ENCODE measurements around the gene EDN2. TPM values are rescaled to one million over a fixed set of nuclear protein-coding genes. Genes with fewer than 3 reads are reported as not detected.

Gene EDN2
- total and polyA plus RNA-seq, 4 donors = 0.10 to 0.13 TPM; not detected in 2

DNA sequence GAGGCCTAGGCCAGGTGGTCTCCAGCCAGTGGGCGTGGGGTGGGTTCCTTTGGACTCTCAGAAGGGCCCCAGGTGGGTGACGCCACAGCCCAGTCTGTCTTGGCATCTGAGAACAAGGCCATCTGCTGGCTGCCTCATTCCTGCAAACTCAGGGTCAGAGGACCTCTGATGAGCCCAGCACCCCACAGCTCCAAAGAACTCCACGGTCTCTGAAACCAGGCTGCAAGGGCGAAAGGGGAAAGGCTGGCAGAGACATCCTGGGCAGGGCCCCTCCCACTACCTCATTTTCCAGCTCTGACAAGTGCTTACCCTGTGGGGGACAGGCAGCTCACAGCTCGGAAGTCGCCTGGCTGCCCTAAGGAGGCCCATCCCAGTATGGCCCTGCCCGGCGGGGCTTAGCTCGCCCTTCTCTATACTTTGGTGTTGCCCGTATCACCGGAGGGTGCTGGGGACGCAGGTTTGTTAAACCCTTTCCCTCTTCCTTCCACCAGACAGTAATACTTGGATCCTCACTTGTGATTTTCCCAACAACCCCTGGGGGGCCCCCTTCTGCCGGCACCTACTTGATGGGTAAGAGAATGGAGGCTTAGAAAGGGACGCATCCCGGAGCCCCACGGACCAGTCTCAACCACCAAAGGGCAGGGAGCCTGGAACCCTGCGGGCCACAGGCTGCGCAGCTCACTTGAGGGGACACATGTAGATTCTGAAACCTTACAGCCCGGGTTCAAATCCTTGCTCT is 10.9 kb upstream of the EDN2 start:
- H3K27ac ChIP-seq (ENCODE audit: low read depth in 1 of 2, low read length in 2 of 2) = no peak overlapping the region
- peaks cover 0 to 2% (median 0%) of the 10 kb centered on the region in 4 donors for H3K27me3 ChIP-seq (ENCODE audit: control insufficient read depth in 4 of 4, insufficient read depth in 4 of 4, low read length in 3 of 4)
- TF ChIP-seq RAD21 (IDR thresholded peaks at IDR 0.05) = no peak
- TF ChIP-seq TAF1 (conservative IDR thresholded peaks at IDR 0.05) = no peak
- TF ChIP-seq SP1 (IDR thresholded peaks at IDR 0.05) = no peak
- no peak overlapping the region for H3K9ac ChIP-seq (ENCODE audit: low read depth in 1 of 2, low read length in 2 of 2)
- no peak for DNase-seq (ENCODE audit: low spot score)
- no peak overlapping the region for H3K4me3 ChIP-seq (ENCODE audit: low read depth in 1 of 3, low read length in 3 of 3)
- no peaks in the 10 kb centered on the region for H3K9me3 ChIP-seq (ENCODE audit: control insufficient read depth in 4 of 4, low read length in 3 of 4)
- H3K4me1 ChIP-seq (ENCODE audit: control insufficient read depth in 4 of 4, insufficient read depth in 4 of 4, low read length in 3 of 4) = peaks cover 3 to 7% (median 5%) of the 10 kb centered on the region in 4 donors
- WGBS = 56% methylated on average over 19 of the region's 19 CpGs
- H3K36me3 ChIP-seq (ENCODE audit: control insufficient read depth in 4 of 4, insufficient read depth in 3 of 4, low read depth in 1 of 4, low read length in 3 of 4) = no peaks in the 10 kb centered on the region

DNA sequence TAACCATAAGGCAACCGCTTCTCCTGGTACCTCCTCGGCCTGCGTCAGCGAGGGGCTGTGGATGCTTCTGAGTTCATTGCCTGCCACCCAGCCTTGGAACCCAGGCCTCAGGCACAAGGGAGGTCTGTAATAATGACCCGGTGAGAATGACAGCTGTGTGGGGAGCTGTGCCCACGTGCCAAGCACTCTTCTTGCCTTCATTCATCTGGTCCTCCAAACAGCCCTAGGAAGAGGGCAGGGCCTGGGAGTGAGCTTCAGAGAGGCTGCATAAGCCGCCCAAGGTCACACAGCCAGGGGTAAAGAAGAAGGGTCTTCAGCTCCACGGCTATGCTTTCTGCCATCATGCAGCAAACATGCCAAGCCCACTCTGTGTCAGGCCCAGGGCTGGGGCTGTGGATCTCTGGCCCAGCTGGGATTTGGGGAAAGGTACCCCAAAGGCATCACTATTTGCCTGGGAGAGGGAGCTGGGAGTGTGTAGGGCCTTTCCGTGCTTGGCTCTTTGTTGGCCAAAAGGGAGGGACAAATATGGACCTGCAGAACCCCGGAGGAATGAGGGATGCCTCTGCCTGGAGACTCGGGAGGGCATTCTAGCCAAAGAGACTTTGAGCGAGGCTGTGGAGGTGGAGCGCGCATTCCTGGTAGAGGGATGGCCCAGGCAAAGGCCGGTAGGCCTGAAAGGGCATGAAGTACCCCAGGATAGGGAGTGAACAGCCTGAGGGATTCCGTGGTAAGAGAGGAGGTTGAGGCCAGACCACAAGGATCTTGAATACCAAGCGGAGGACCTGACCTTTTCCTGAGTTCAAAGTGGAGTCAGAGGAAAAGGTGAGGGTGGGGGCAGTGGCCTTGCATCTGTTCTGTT is 10.1 kb upstream of the EDN2 start:
- 83% methylated on average over 17 of the region's 17 CpGs for WGBS
- Histone ChIP-seq H3K9ac (ENCODE audit: low read depth in 1 of 2, low read length in 2 of 2) (no peak overlapping the region), H3K4me3 (ENCODE audit: low read depth in 1 of 3, low read length in 3 of 3) (no peak overlapping the region), H3K4me1 (ENCODE audit: control insufficient read depth in 4 of 4, insufficient read depth in 4 of 4, low read length in 3 of 4) (peaks cover 3 to 7% (median 5%) of the 10 kb centered on the region in 4 donors), H3K36me3 (ENCODE audit: control insufficient read depth in 4 of 4, insufficient read depth in 3 of 4, low read depth in 1 of 4, low read length in 3 of 4) (no peaks in the 10 kb centered on the region), H3K9me3 (ENCODE audit: control insufficient read depth in 4 of 4, low read length in 3 of 4) (no peaks in the 10 kb centered on the region), H3K27me3 (ENCODE audit: control insufficient read depth in 4 of 4, insufficient read depth in 4 of 4, low read length in 3 of 4) (no peaks in the 10 kb centered on the region), H3K27ac (ENCODE audit: low read depth in 1 of 2, low read length in 2 of 2) (no peak overlapping the region)
- no peak for DNase-seq (ENCODE audit: low spot score)
- TF ChIP-seq, protein P1, sequence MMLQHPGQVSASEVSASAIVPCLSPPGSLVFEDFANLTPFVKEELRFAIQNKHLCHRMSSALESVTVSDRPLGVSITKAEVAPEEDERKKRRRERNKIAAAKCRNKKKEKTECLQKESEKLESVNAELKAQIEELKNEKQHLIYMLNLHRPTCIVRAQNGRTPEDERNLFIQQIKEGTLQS (IDR thresholded peaks at IDR 0.05) = no peak
- TF ChIP-seq, protein P2, sequence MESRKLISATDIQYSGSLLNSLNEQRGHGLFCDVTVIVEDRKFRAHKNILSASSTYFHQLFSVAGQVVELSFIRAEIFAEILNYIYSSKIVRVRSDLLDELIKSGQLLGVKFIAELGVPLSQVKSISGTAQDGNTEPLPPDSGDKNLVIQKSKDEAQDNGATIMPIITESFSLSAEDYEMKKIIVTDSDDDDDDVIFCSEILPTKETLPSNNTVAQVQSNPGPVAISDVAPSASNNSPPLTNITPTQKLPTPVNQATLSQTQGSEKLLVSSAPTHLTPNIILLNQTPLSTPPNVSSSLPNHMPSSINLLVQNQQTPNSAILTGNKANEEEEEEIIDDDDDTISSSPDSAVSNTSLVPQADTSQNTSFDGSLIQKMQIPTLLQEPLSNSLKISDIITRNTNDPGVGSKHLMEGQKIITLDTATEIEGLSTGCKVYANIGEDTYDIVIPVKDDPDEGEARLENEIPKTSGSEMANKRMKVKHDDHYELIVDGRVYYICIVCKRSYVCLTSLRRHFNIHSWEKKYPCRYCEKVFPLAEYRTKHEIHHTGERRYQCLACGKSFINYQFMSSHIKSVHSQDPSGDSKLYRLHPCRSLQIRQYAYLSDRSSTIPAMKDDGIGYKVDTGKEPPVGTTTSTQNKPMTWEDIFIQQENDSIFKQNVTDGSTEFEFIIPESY (IDR thresholded peaks at IDR 0.05) = no peak
- TF ChIP-seq SP1 (IDR thresholded peaks at IDR 0.05) (no peak), FOXA2 (IDR thresholded peaks at IDR 0.05) (no peak), HNF4G (IDR thresholded peaks at IDR 0.05) (no peak), YY1 (IDR thresholded peaks at IDR 0.05) (no peak), GABPA (IDR thresholded peaks at IDR 0.05 in 1 of 2, conservative IDR thresholded peaks at IDR 0.05 in 1 of 2) (no peak), HNF4A (conservative IDR thresholded peaks at IDR 0.05) (no peak), RXRA (IDR thresholded peaks at IDR 0.05) (no peak), JUND (IDR thresholded peaks at IDR 0.05) (no peak), NR2F2 (IDR thresholded peaks at IDR 0.05) (no peak), FOXA1 (IDR thresholded peaks at IDR 0.05) (no peak), EGR1 (IDR thresholded peaks at IDR 0.05; ENCODE audit: low read depth in 2 of 2) (no peak), TAF1 (conservative IDR thresholded peaks at IDR 0.05) (no peak)
- TF ChIP-seq, protein P3, sequence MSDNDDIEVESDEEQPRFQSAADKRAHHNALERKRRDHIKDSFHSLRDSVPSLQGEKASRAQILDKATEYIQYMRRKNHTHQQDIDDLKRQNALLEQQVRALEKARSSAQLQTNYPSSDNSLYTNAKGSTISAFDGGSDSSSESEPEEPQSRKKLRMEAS (IDR thresholded peaks at IDR 0.05) = no peak
- TF ChIP-seq, protein P4, sequence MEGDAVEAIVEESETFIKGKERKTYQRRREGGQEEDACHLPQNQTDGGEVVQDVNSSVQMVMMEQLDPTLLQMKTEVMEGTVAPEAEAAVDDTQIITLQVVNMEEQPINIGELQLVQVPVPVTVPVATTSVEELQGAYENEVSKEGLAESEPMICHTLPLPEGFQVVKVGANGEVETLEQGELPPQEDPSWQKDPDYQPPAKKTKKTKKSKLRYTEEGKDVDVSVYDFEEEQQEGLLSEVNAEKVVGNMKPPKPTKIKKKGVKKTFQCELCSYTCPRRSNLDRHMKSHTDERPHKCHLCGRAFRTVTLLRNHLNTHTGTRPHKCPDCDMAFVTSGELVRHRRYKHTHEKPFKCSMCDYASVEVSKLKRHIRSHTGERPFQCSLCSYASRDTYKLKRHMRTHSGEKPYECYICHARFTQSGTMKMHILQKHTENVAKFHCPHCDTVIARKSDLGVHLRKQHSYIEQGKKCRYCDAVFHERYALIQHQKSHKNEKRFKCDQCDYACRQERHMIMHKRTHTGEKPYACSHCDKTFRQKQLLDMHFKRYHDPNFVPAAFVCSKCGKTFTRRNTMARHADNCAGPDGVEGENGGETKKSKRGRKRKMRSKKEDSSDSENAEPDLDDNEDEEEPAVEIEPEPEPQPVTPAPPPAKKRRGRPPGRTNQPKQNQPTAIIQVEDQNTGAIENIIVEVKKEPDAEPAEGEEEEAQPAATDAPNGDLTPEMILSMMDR (IDR thresholded peaks at IDR 0.05; ENCODE audit: low read depth, low read length, missing input control) = no peak
- TF ChIP-seq, protein P5, sequence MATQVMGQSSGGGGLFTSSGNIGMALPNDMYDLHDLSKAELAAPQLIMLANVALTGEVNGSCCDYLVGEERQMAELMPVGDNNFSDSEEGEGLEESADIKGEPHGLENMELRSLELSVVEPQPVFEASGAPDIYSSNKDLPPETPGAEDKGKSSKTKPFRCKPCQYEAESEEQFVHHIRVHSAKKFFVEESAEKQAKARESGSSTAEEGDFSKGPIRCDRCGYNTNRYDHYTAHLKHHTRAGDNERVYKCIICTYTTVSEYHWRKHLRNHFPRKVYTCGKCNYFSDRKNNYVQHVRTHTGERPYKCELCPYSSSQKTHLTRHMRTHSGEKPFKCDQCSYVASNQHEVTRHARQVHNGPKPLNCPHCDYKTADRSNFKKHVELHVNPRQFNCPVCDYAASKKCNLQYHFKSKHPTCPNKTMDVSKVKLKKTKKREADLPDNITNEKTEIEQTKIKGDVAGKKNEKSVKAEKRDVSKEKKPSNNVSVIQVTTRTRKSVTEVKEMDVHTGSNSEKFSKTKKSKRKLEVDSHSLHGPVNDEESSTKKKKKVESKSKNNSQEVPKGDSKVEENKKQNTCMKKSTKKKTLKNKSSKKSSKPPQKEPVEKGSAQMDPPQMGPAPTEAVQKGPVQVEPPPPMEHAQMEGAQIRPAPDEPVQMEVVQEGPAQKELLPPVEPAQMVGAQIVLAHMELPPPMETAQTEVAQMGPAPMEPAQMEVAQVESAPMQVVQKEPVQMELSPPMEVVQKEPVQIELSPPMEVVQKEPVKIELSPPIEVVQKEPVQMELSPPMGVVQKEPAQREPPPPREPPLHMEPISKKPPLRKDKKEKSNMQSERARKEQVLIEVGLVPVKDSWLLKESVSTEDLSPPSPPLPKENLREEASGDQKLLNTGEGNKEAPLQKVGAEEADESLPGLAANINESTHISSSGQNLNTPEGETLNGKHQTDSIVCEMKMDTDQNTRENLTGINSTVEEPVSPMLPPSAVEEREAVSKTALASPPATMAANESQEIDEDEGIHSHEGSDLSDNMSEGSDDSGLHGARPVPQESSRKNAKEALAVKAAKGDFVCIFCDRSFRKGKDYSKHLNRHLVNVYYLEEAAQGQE (IDR thresholded peaks at IDR 0.05) = no peak

Data from liver (tissue), 9 donors.